Mesendoderm (in vitro differentiated cells): ENCODE results near the gene CDK5R1.

ENCODE experiments used
- DNase-seq: peaks from one replicate; pipeline ENCODE4 v3.0.0; 2013
- H2AK5ac ChIP-seq: 2 replicates; pipeline ENCODE4 v1.6.1; 2013; ENCODE audit warnings: low read length, inconsistent platforms
- H2BK120ac ChIP-seq: 2 replicates; pipeline ENCODE4 v1.6.1; 2013; ENCODE audit warnings: low read depth, mild to moderate bottlenecking, low read length, moderate library complexity, mixed read lengths
- H2BK15ac ChIP-seq: replicated peaks from 2 replicates; pipeline ENCODE4 v1.6.1; 2013; ENCODE audit warnings: low read depth, mild to moderate bottlenecking, moderate library complexity
- H2BK5ac ChIP-seq: 2 replicates; pipeline ENCODE4 v1.6.1; 2013; ENCODE audit warnings: low read length, inconsistent platforms
- H3K18ac ChIP-seq: 2 replicates; pipeline ENCODE4 v1.6.1; 2013; ENCODE audit warnings: mild to moderate bottlenecking, low read length, mixed read lengths
- H3K23ac ChIP-seq: one replicate; pipeline ENCODE4 v1.6.1; 2013; ENCODE audit warnings: low read length
- H3K27ac ChIP-seq: 2 replicates; pipeline ENCODE4 v1.5.1; 2013; ENCODE audit warnings: low read depth, mild to moderate bottlenecking, inconsistent platforms, low read length, moderate library complexity
- H3K27me3 ChIP-seq: 2 replicates; pipeline ENCODE4 v1.6.1; 2013; ENCODE audit warnings: low read length, control low read depth, mild to moderate bottlenecking, inconsistent platforms; ENCODE audit not compliant: insufficient read depth, poor library complexity
- H3K36me3 ChIP-seq: 2 replicates; pipeline ENCODE4 v1.6.1; 2013; ENCODE audit warnings: low read length, inconsistent platforms; ENCODE audit not compliant: control insufficient read depth, insufficient read depth
- H3K4ac ChIP-seq: one replicate; pipeline ENCODE4 v1.6.1; 2013; ENCODE audit warnings: low read depth, mild to moderate bottlenecking, low read length, moderate library complexity
- H3K4me1 ChIP-seq: 2 replicates; pipeline ENCODE4 v1.6.1; 2013; ENCODE audit warnings: low read depth, low read length, inconsistent platforms; ENCODE audit not compliant: control insufficient read depth
- H3K4me2 ChIP-seq: 2 replicates; pipeline ENCODE4 v1.6.1; 2013; ENCODE audit warnings: low read length
- H3K4me3 ChIP-seq: 2 replicates; pipeline ENCODE4 v1.5.1; 2013; ENCODE audit warnings: mild to moderate bottlenecking, low read length
- H3K56ac ChIP-seq: one replicate; pipeline ENCODE4 v1.6.1; 2013; ENCODE audit warnings: low read length
- H3K79me1 ChIP-seq: 2 replicates; pipeline ENCODE4 v1.6.1; 2013; ENCODE audit warnings: low read length, inconsistent platforms
- H3K79me2 ChIP-seq: 2 replicates; pipeline ENCODE4 v1.6.1; 2013; ENCODE audit warnings: mild to moderate bottlenecking, low read length; ENCODE audit not compliant: control insufficient read depth, insufficient read depth
- H3K9ac ChIP-seq: 2 replicates; pipeline ENCODE4 v1.6.1; 2013; ENCODE audit warnings: low read length, inconsistent platforms
- H4K5ac ChIP-seq: one replicate; pipeline ENCODE4 v1.6.1; 2013; ENCODE audit warnings: low read length
- H4K8ac ChIP-seq: one replicate; pipeline ENCODE4 v1.6.1; 2013; ENCODE audit warnings: low read depth, mild to moderate bottlenecking, control low read depth, low read length, moderate library complexity
- WGBS: extraction: QIAGEN DNeasy Blood & Tissue Kit; methylation state at CpG from one replicate; pipeline ENCODE4 v1.1.7; 2013; ENCODE audit warnings: low lambda C conversion rate, missing lambda C conversion rate; ENCODE audit not compliant: insufficient coverage; ENCODE audit errors: extremely low coverage; 5-methylcytosine and 5-hydroxymethylcytosine counted together

The CDK5R1 gene

GRCh38 chr17:32451879-32452278 lies 34.9 kb upstream of the CDK5R1 start:
- no CpG with 5 or more reads among the region's 2 CpGs for WGBS
- H2BK15ac ChIP-seq = no peak overlapping the region
- no peaks in the 10 kb centered on the region for H3K27me3 ChIP-seq
- H3K79me2 ChIP-seq = peaks cover 14% of the 10 kb centered on the region
- H3K4ac ChIP-seq = no peak overlapping the region
- no peak overlapping the region for H2AK5ac ChIP-seq
- no peak overlapping the region for H3K4me3 ChIP-seq
- no peak overlapping the region for H4K8ac ChIP-seq
- H3K9ac ChIP-seq = no peak overlapping the region
- H3K18ac ChIP-seq = no peak overlapping the region
- no peak overlapping the region for H4K5ac ChIP-seq
- H3K4me2 ChIP-seq = no peak overlapping the region
- H3K36me3 ChIP-seq = peaks cover 8% of the 10 kb centered on the region
- no peak for DNase-seq
- no peak overlapping the region for H3K27ac ChIP-seq
- peaks cover 4% of the 10 kb centered on the region for H3K79me1 ChIP-seq
- H3K56ac ChIP-seq = no peak overlapping the region
- no peak overlapping the region for H2BK5ac ChIP-seq
- no peak overlapping the region for H3K23ac ChIP-seq
- no peak overlapping the region for H2BK120ac ChIP-seq
- no peaks in the 10 kb centered on the region for H3K4me1 ChIP-seq

- Histone ChIP-seq H3K4me1 (no peaks in the 10 kb centered on the region), H3K79me2 (peaks cover 12% of the 10 kb centered on the region), H3K56ac (no peak overlapping the region), H3K9ac (no peak overlapping the region), H2AK5ac (no peak overlapping the region), H3K79me1 (peaks cover 3% of the 10 kb centered on the region), H3K23ac (no peak overlapping the region), H3K36me3 (peaks cover 8% of the 10 kb centered on the region), H4K8ac (no peak overlapping the region), H3K27ac (no peak overlapping the region), H3K27me3 (no peaks in the 10 kb centered on the region), H2BK120ac (no peak overlapping the region), H3K4ac (no peak overlapping the region), H2BK15ac (no peak overlapping the region), H4K5ac (no peak overlapping the region), H3K4me3 (no peak overlapping the region), H3K18ac (no peak overlapping the region), H3K4me2 (no peak overlapping the region), H2BK5ac (no peak overlapping the region)
- no CpG with 5 or more reads among the region's 1 CpG for WGBS
- no peak for DNase-seq
These were observed 34.5 kb upstream of the CDK5R1 start for GRCh38 chr17:32452281-32452680.

GRCh38 chr17:32453370-32453769 lies 33.4 kb upstream of the CDK5R1 start:
- H3K36me3 ChIP-seq = peaks cover 9% of the 10 kb centered on the region

GRCh38 chr17:32458371-32458770 lies 28.4 kb upstream of the CDK5R1 start:
- H3K4me1 ChIP-seq = no peaks in the 10 kb centered on the region
- H3K79me2 ChIP-seq = peaks cover 11% of the 10 kb centered on the region
- H2BK15ac ChIP-seq = no peak overlapping the region
- DNase-seq = no peak
- no peak overlapping the region for H2AK5ac ChIP-seq
- peaks cover 5% of the 10 kb centered on the region for H3K79me1 ChIP-seq
- H2BK120ac ChIP-seq = no peak overlapping the region
- no peak overlapping the region for H3K4me2 ChIP-seq
- no peak overlapping the region for H3K18ac ChIP-seq
- H3K36me3 ChIP-seq = peaks cover 14% of the 10 kb centered on the region
- H3K27ac ChIP-seq = no peak overlapping the region
- H2BK5ac ChIP-seq = no peak overlapping the region
- H4K8ac ChIP-seq = no peak overlapping the region
- no peaks in the 10 kb centered on the region for H3K27me3 ChIP-seq
- H3K23ac ChIP-seq = no peak overlapping the region
- no peak overlapping the region for H3K4ac ChIP-seq
- no peak overlapping the region for H3K9ac ChIP-seq
- no peak overlapping the region for H3K4me3 ChIP-seq
- no peak overlapping the region for H4K5ac ChIP-seq
- no peak overlapping the region for H3K56ac ChIP-seq

More at GRCh38 chr17:32453370-32453769, 33.4 kb upstream of the CDK5R1 start:
- no peak overlapping the region for H2BK120ac ChIP-seq
- no peak overlapping the region for H2BK5ac ChIP-seq
- no peak overlapping the region for H2AK5ac ChIP-seq
- no peaks in the 10 kb centered on the region for H3K4me1 ChIP-seq
- H3K4ac ChIP-seq = no peak overlapping the region
- H3K27ac ChIP-seq = no peak overlapping the region
- no peak overlapping the region for H3K56ac ChIP-seq
- peaks cover 3% of the 10 kb centered on the region for H3K79me1 ChIP-seq
- no peak overlapping the region for H3K18ac ChIP-seq
- no peak overlapping the region for H3K4me3 ChIP-seq
- H4K5ac ChIP-seq = no peak overlapping the region
- DNase-seq = no peak
- H3K79me2 ChIP-seq = peaks cover 11% of the 10 kb centered on the region
- H3K9ac ChIP-seq = no peak overlapping the region
- no peak overlapping the region for H4K8ac ChIP-seq
- no peak overlapping the region for H3K23ac ChIP-seq
- no peak overlapping the region for H2BK15ac ChIP-seq
- no CpG with 5 or more reads among the region's 2 CpGs for WGBS
- H3K4me2 ChIP-seq = no peak overlapping the region
- H3K27me3 ChIP-seq = no peaks in the 10 kb centered on the region

- Histone ChIP-seq H2BK5ac (no peak overlapping the region), H3K18ac (no peak overlapping the region), H4K5ac (no peak overlapping the region), H3K79me2 (peaks cover 9% of the 10 kb centered on the region), H3K4me3 (no peak overlapping the region), H4K8ac (no peak overlapping the region), H2BK15ac (no peak overlapping the region), H3K56ac (no peak overlapping the region), H2AK5ac (no peak overlapping the region), H3K79me1 (peaks cover 7% of the 10 kb centered on the region), H3K9ac (no peak overlapping the region), H3K27me3 (no peaks in the 10 kb centered on the region), H2BK120ac (no peak overlapping the region), H3K27ac (no peak overlapping the region), H3K36me3 (peaks cover 10% of the 10 kb centered on the region), H3K4ac (no peak overlapping the region), H3K4me1 (no peaks in the 10 kb centered on the region), H3K4me2 (no peak overlapping the region), H3K23ac (no peak overlapping the region)
- WGBS = no CpG with 5 or more reads among the region's 4 CpGs
- DNase-seq = no peak
These were observed 26.7 kb upstream of the CDK5R1 start for GRCh38 chr17:32460054-32460453.

- H3K9ac ChIP-seq = no peak overlapping the region
- no CpG with 5 or more reads among the region's 4 CpGs for WGBS
- H3K4ac ChIP-seq = no peak overlapping the region
- H3K27me3 ChIP-seq = no peaks in the 10 kb centered on the region
- no peaks in the 10 kb centered on the region for H3K4me1 ChIP-seq
- H3K56ac ChIP-seq = no peak overlapping the region
- H3K18ac ChIP-seq = no peak overlapping the region
- H2BK5ac ChIP-seq = no peak overlapping the region
- DNase-seq = no peak
- no peak overlapping the region for H2BK120ac ChIP-seq
- no peak overlapping the region for H3K4me3 ChIP-seq
- peaks cover 8% of the 10 kb centered on the region for H3K79me2 ChIP-seq
- no peak overlapping the region for H2AK5ac ChIP-seq
- no peak overlapping the region for H3K23ac ChIP-seq
- H3K79me1 ChIP-seq = peaks cover 7% of the 10 kb centered on the region
- H4K8ac ChIP-seq = no peak overlapping the region
- no peak overlapping the region for H4K5ac ChIP-seq
- peaks cover 9% of the 10 kb centered on the region for H3K36me3 ChIP-seq
- no peak overlapping the region for H3K27ac ChIP-seq
- no peak overlapping the region for H2BK15ac ChIP-seq
- H3K4me2 ChIP-seq = no peak overlapping the region
These were observed 25.3 kb upstream of the CDK5R1 start for GRCh38 chr17:32461498-32461852.
